ENCODE data around the gene FNDC5.

Gene FNDC5

GRCh38 chr1:32901823-32902534 is 31.3 kb upstream of the FNDC5 start:
- POLR2A ChIA-PET: no interaction called here
- CTCF ChIA-PET: no interaction called here
- peaks cover 0 to 10% (median 8%) of the 10 kb centered on the region in 4 experiments for H3K4me1 ChIP-seq (ENCODE audit: control extremely low read depth in 1 of 4, control insufficient read depth in 4 of 4, insufficient read depth in 4 of 4, low read length in 3 of 4)
- DNase-seq: no peak
- peaks cover 7 to 69% (median 32%) of the 10 kb centered on the region in 5 experiments for H3K27me3 ChIP-seq (replicated peaks in 2 of 5; ENCODE audit: control insufficient read depth in 4 of 5, insufficient read depth in 5 of 5, low read length in 4 of 5)
- H3K36me3 ChIP-seq (ENCODE audit: control insufficient read depth in 4 of 4, insufficient read depth in 4 of 4, low read length in 3 of 4): no peaks in the 10 kb centered on the region
- peak overlapping the region in 5 of 7 experiments; percentile 26 to 64 (median 47) for H3K4me3 ChIP-seq (ENCODE audit: control insufficient read depth in 1 of 7, extremely low read depth in 1 of 7, insufficient read depth in 4 of 7, low read depth in 2 of 7, low read length in 6 of 7)
- no peaks in the 10 kb centered on the region for H3K9me3 ChIP-seq (ENCODE audit: control extremely low read depth in 1 of 5, control insufficient read depth in 4 of 5, insufficient read depth in 2 of 5, low read depth in 1 of 5, low read length in 4 of 5)
- 39% methylated on average over 15 of the region's 24 CpGs for WGBS (ENCODE audit: insufficient coverage)
- H3K27ac ChIP-seq (ENCODE audit: insufficient read depth in 1 of 2, low read depth in 1 of 2, low read length in 2 of 2, poor library complexity in 1 of 2, severe bottlenecking in 2 of 2): no peak overlapping the region

- Histone ChIP-seq H3K4me1 (ENCODE audit: control extremely low read depth in 1 of 4, control insufficient read depth in 4 of 4, insufficient read depth in 4 of 4, low read length in 3 of 4) (peaks cover 0 to 10% (median 9%) of the 10 kb centered on the region in 4 experiments), H3K9me3 (ENCODE audit: control extremely low read depth in 1 of 5, control insufficient read depth in 4 of 5, insufficient read depth in 2 of 5, low read depth in 1 of 5, low read length in 4 of 5) (no peaks in the 10 kb centered on the region), H3K27me3 (replicated peaks in 2 of 5; ENCODE audit: control insufficient read depth in 4 of 5, insufficient read depth in 5 of 5, low read length in 4 of 5) (peaks cover 7 to 70% (median 32%) of the 10 kb centered on the region in 5 experiments), H3K4me3 (ENCODE audit: control insufficient read depth in 1 of 7, extremely low read depth in 1 of 7, insufficient read depth in 4 of 7, low read depth in 2 of 7, low read length in 6 of 7) (peak within 1 kb of the TSS; percentile 0 to 64 (median 50)), H3K36me3 (ENCODE audit: control insufficient read depth in 4 of 4, insufficient read depth in 4 of 4, low read length in 3 of 4) (no peaks in the 10 kb centered on the region), H3K27ac (ENCODE audit: insufficient read depth in 1 of 2, low read depth in 1 of 2, low read length in 2 of 2, poor library complexity in 1 of 2, severe bottlenecking in 2 of 2) (no peak within 1 kb of the TSS)
- DNase-seq: peak in 1 of 3 donors; percentile 36
- 2% methylated on average over 48 of the region's 92 CpGs for WGBS (ENCODE audit: insufficient coverage)
- POLR2A ChIA-PET: no interaction called here
- CTCF ChIA-PET: interaction anchor here (1.9 kb wide), 1 partner anchor 11 kb away, joined by 9 read pairs; no protein-coding TSS in a partner anchor
Measured at GRCh38 chr1:32900956-32901822, 30.5 kb upstream of the FNDC5 start, which contains the start of gene TMEM54. TSS of gene TMEM54 (minus strand) at chr1:32901389. CDS start at chr1:32901238, 151 bp downstream.

GRCh38 chr1:32900371-32900955 is 29.8 kb upstream of the FNDC5 start:
- Histone ChIP-seq H3K9me3 (ENCODE audit: control extremely low read depth in 1 of 5, control insufficient read depth in 4 of 5, insufficient read depth in 2 of 5, low read depth in 1 of 5, low read length in 4 of 5) (no peaks in the 10 kb centered on the region), H3K36me3 (ENCODE audit: control insufficient read depth in 4 of 4, insufficient read depth in 4 of 4, low read length in 3 of 4) (no peaks in the 10 kb centered on the region), H3K27me3 (replicated peaks in 2 of 5; ENCODE audit: control insufficient read depth in 4 of 5, insufficient read depth in 5 of 5, low read length in 4 of 5) (peaks cover 7 to 74% (median 34%) of the 10 kb centered on the region in 5 experiments), H3K27ac (ENCODE audit: insufficient read depth in 1 of 2, low read depth in 1 of 2, low read length in 2 of 2, poor library complexity in 1 of 2, severe bottlenecking in 2 of 2) (no peak overlapping the region), H3K4me1 (ENCODE audit: control extremely low read depth in 1 of 4, control insufficient read depth in 4 of 4, insufficient read depth in 4 of 4, low read length in 3 of 4) (peaks cover 0 to 10% (median 9%) of the 10 kb centered on the region in 4 experiments), H3K4me3 (ENCODE audit: control insufficient read depth in 1 of 7, extremely low read depth in 1 of 7, insufficient read depth in 4 of 7, low read depth in 2 of 7, low read length in 6 of 7) (peak overlapping the region in 4 of 7 experiments; percentile 0 to 52 (median 50))
- 27% methylated on average over 18 of the region's 22 CpGs for WGBS (ENCODE audit: insufficient coverage)
- CTCF ChIA-PET: interaction anchor here (1.9 kb wide), 1 partner anchor 10 kb away, joined by 9 read pairs; no protein-coding TSS in a partner anchor
- no peak for DNase-seq
- POLR2A ChIA-PET: no interaction called here

- ChIA-PET POLR2A (no interaction called here), CTCF (interaction anchor here (1.9 kb wide), 1 partner anchor 10 kb away, joined by 9 read pairs; no protein-coding TSS in a partner anchor)
- no peaks in the 10 kb centered on the region for H3K36me3 ChIP-seq (ENCODE audit: control insufficient read depth in 4 of 4, insufficient read depth in 4 of 4, low read length in 3 of 4)
- 97% methylated on average over 7 of the region's 7 CpGs for WGBS (ENCODE audit: insufficient coverage)
- H3K4me1 ChIP-seq (ENCODE audit: control extremely low read depth in 1 of 4, control insufficient read depth in 4 of 4, insufficient read depth in 4 of 4, low read length in 3 of 4): peaks cover 0 to 10% (median 9%) of the 10 kb centered on the region in 4 experiments
- H3K27ac ChIP-seq (ENCODE audit: insufficient read depth in 1 of 2, low read depth in 1 of 2, low read length in 2 of 2, poor library complexity in 1 of 2, severe bottlenecking in 2 of 2): no peak overlapping the region
- H3K4me3 ChIP-seq (ENCODE audit: control insufficient read depth in 1 of 7, extremely low read depth in 1 of 7, insufficient read depth in 4 of 7, low read depth in 2 of 7, low read length in 6 of 7): no peak overlapping the region
- no peaks in the 10 kb centered on the region for H3K9me3 ChIP-seq (ENCODE audit: control extremely low read depth in 1 of 5, control insufficient read depth in 4 of 5, insufficient read depth in 2 of 5, low read depth in 1 of 5, low read length in 4 of 5)
- H3K27me3 ChIP-seq (replicated peaks in 2 of 5; ENCODE audit: control insufficient read depth in 4 of 5, insufficient read depth in 5 of 5, low read length in 4 of 5): peaks cover 7 to 80% (median 34%) of the 10 kb centered on the region in 5 experiments
- no peak for DNase-seq
Measured at GRCh38 chr1:32899586-32900296, 29.0 kb upstream of the FNDC5 start.

- CTCF ChIA-PET: interaction anchor here (0.7 to 1.9 kb wide), 5 partner anchors 9 to 23 kb away, joined by 3 to 9 read pairs (median 4); partner anchors contain the start of gene HPCA
Measured at GRCh38 chr1:32898958-32899357, 28.2 kb upstream of the FNDC5 start.

GRCh38 chr1:32898056-32898455 is 27.3 kb upstream of the FNDC5 start:
- peaks cover 0 to 18% (median 14%) of the 10 kb centered on the region in 4 experiments for H3K4me1 ChIP-seq (ENCODE audit: control extremely low read depth in 1 of 4, control insufficient read depth in 4 of 4, insufficient read depth in 4 of 4, low read length in 3 of 4)
- 95% methylated on average over 8 of the region's 9 CpGs for WGBS (ENCODE audit: insufficient coverage)
- H3K4me3 ChIP-seq (ENCODE audit: control insufficient read depth in 1 of 7, extremely low read depth in 1 of 7, insufficient read depth in 4 of 7, low read depth in 2 of 7, low read length in 6 of 7): no peak overlapping the region
- no peak for DNase-seq
- ChIA-PET POLR2A (no interaction called here), CTCF (interaction anchor here (0.8 to 1.5 kb wide), 4 partner anchors 9 to 108 kb away, joined by 3 to 4 read pairs (median 4); no protein-coding TSS in a partner anchor)
- no peaks in the 10 kb centered on the region for H3K9me3 ChIP-seq (ENCODE audit: control extremely low read depth in 1 of 5, control insufficient read depth in 4 of 5, insufficient read depth in 2 of 5, low read depth in 1 of 5, low read length in 4 of 5)
- peaks cover 4 to 88% (median 25%) of the 10 kb centered on the region in 5 experiments for H3K27me3 ChIP-seq (replicated peaks in 2 of 5; ENCODE audit: control insufficient read depth in 4 of 5, insufficient read depth in 5 of 5, low read length in 4 of 5)
- H3K27ac ChIP-seq (ENCODE audit: insufficient read depth in 1 of 2, low read depth in 1 of 2, low read length in 2 of 2, poor library complexity in 1 of 2, severe bottlenecking in 2 of 2): no peak overlapping the region
- no peaks in the 10 kb centered on the region for H3K36me3 ChIP-seq (ENCODE audit: control insufficient read depth in 4 of 4, insufficient read depth in 4 of 4, low read length in 3 of 4)

More at GRCh38 chr1:32898958-32899357, 28.2 kb upstream of the FNDC5 start:
- Histone ChIP-seq H3K27ac (ENCODE audit: insufficient read depth in 1 of 2, low read depth in 1 of 2, low read length in 2 of 2, poor library complexity in 1 of 2, severe bottlenecking in 2 of 2) (no peak overlapping the region), H3K27me3 (replicated peaks in 2 of 5; ENCODE audit: control insufficient read depth in 4 of 5, insufficient read depth in 5 of 5, low read length in 4 of 5) (peaks cover 7 to 79% (median 26%) of the 10 kb centered on the region in 5 experiments), H3K36me3 (ENCODE audit: control insufficient read depth in 4 of 4, insufficient read depth in 4 of 4, low read length in 3 of 4) (no peaks in the 10 kb centered on the region), H3K4me3 (ENCODE audit: control insufficient read depth in 1 of 7, extremely low read depth in 1 of 7, insufficient read depth in 4 of 7, low read depth in 2 of 7, low read length in 6 of 7) (no peak overlapping the region), H3K4me1 (ENCODE audit: control extremely low read depth in 1 of 4, control insufficient read depth in 4 of 4, insufficient read depth in 4 of 4, low read length in 3 of 4) (peaks cover 0 to 10% (median 9%) of the 10 kb centered on the region in 4 experiments), H3K9me3 (ENCODE audit: control extremely low read depth in 1 of 5, control insufficient read depth in 4 of 5, insufficient read depth in 2 of 5, low read depth in 1 of 5, low read length in 4 of 5) (no peaks in the 10 kb centered on the region)
- DNase-seq: no peak
- POLR2A ChIA-PET: no interaction called here
- 100% methylated on average over 2 of the region's 3 CpGs for WGBS (ENCODE audit: insufficient coverage)

Measured in common myeloid progenitor, CD34-positive (primary cell).